SK-N-SH treated with all-trans-retinoic acid at 6 μM for 48 hours (cell line): ENCODE measurements around the gene CDC42SE1.

Experiments
- ESRRG ChIP-seq: fragments of 250-450 bp; sonication (Bioruptor Pico); IDR thresholded peaks from 2 replicates; pipeline ENCODE4 v1.6.1; 2021; ENCODE audit warnings: mild to moderate bottlenecking
- GLIS3 ChIP-seq: fragments of 250-450 bp; sonication (Bioruptor Pico); IDR thresholded peaks from 2 replicates; pipeline ENCODE4 v1.5.0; 2020; ENCODE audit warnings: mild to moderate bottlenecking, moderate library complexity
- PATZ1 ChIP-seq: fragments of 250-450 bp; sonication (Bioruptor Pico); IDR thresholded peaks from 2 replicates; pipeline ENCODE4 v1.8.0; 2020; ENCODE audit warnings: mild to moderate bottlenecking, moderate library complexity, borderline replicate concordance
- RARB ChIP-seq: fragments of 250-450 bp; sonication (Bioruptor Pico); IDR thresholded peaks from 2 replicates; pipeline ENCODE4 v1.8.0; 2021; ENCODE audit warnings: mild to moderate bottlenecking, moderate library complexity
- SNAI2 ChIP-seq: fragments of 250-450 bp; sonication (Bioruptor Pico); IDR thresholded peaks from 2 replicates; pipeline ENCODE4 v1.5.0; 2020; ENCODE audit warnings: mild to moderate bottlenecking, moderate library complexity

- TF ChIP-seq PATZ1 (CRISPR knock-in tag) (no peak), SNAI2 (CRISPR knock-in tag) (no peak), ESRRG (CRISPR knock-in tag) (no peak), GLIS3 (CRISPR knock-in tag) (no peak), RARB (CRISPR knock-in tag) (no peak)
These were observed 16.3 kb downstream of the CDC42SE1 start for GRCh38 chr1:151043163-151043562.
